CD4-positive, alpha-beta T cell treated with Interleukin-17A for 1 hour (primary cell): Measurements from ENCODE around the gene GDF10.

Source experiments
- DNase-seq: peaks from one replicate; pipeline ENCODE4 v3.0.0-alpha.2; 2020

The GDF10 gene

DNA sequence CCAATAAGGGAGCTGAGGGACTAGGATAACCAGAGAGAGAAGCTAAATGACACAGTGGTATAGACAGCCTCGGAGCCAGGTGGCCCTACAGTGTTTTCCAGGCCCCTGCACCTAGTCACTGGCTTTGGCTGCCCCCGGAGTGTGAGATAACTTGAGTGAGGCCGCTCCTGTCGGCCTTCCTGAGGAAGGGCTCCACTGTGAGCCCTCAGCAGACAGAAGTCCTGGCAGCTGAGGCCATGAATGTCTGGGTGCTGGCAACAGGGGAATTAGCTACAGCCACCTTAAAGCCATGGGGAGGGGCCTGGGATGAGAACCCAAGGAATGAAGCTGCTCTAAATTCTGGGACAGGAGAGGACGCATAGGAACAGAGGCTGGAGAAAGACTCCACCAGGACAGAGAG, 4.6 kb upstream of the GDF10 start:
- no peak for DNase-seq

DNA sequence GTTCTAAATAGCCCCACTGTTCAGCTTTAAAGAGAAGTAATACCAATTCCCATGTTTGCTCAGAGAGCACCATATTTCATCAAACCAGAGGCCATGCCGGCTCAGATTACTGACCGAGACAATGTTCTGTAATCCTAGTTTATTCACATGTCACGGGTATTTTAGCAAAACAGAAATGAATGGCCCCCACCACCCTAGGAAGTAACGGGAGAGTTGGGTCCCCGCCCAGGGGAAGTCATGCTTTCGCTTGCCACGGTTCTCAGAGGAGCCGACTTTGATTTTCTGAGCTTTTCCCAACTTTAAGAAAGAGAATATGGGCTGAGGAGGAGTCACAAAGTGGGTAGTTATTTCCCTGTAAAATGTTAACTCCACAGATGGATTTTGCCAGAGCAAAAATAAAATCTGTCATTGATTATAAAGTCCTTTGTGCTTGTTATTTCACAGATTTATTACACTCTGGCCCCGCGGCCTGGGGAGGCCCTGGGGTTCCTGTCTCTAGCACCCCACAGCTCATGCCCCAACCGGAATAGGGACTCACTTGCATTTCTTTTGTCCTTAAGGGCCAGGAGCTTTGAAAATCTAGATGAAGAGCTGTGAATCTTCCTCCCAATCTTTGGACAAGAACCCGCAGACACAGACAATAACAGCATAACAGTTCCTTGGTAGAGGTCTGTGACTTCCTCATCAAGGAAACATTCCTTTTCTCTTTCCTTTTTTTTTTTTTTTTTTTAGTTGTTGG, 3.7 kb upstream of the GDF10 start:
- DNase-seq: no peak

GRCh38 chr10:47296941-47297340, 3.1 kb upstream of the GDF10 start:
- DNase-seq: no peak

DNA sequence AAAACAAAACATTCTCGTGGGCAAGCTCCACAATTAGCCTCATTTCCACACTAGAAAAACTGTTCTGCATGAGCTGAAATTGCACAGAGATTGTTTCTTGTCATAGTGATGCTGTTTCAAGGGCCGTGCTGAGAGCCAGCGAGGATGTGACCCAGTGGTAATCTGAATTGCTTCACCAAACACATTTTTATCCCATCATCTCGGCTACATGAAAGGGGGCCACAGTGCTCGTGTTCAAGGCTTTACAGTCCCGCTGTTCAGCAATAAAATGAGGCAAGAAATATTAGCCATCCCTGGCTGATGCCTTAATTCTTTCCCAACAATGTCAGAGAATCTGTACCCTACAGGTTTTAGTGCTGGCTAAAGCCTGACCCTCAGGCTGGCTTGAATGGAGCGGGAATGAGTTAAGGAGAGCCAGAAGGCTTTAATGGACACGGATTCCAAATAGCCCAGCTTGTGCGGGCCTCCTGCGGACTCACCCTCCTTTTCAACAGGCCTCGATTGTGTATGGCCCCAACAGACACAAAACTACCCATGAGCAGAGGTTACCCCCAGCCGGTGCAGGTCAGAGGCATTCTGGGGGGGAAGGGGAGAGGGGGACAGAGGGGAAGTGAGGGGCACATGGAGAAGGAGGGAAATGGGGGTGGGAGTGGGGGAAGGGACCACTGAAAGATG, 2.0 kb upstream of the GDF10 start:
- DNase-seq: no peak

- DNase-seq: no peak
Measured at GRCh38 chr10:47298715-47299114, 1.3 kb upstream of the GDF10 start.

GRCh38 chr10:47300429-47300931, 483 bp downstream of the GDF10 start:
- DNase-seq: no peak

GRCh38 chr10:47301833-47302232, 1.8 kb downstream of the GDF10 start:
- DNase-seq: no peak

GRCh38 chr10:47303105-47303504, 3.1 kb downstream of the GDF10 start:
- no peak for DNase-seq

- DNase-seq: no peak
Measured at GRCh38 chr10:47303866-47304265, 3.9 kb downstream of the GDF10 start.

DNA sequence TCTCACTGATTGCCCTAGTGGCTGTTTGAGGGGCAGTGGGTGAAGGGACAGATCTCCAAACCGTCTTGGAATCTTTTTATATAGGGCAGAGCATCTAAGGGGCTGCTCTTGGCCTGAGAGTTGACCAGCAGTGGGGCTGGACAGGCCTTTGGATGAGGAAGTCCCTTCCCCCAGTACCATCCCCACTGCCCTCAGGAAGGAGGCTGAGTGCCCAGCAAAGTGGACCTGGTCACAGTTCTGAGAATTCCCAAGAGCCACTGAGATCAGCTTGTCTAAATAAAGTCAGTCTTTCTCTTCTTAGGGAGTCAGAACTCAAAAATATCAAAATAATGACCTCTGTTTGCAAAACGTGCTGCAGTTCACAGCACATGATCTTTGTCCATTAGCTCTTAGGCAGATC, 5.6 kb downstream of the GDF10 start:
- DNase-seq: no peak

DNA sequence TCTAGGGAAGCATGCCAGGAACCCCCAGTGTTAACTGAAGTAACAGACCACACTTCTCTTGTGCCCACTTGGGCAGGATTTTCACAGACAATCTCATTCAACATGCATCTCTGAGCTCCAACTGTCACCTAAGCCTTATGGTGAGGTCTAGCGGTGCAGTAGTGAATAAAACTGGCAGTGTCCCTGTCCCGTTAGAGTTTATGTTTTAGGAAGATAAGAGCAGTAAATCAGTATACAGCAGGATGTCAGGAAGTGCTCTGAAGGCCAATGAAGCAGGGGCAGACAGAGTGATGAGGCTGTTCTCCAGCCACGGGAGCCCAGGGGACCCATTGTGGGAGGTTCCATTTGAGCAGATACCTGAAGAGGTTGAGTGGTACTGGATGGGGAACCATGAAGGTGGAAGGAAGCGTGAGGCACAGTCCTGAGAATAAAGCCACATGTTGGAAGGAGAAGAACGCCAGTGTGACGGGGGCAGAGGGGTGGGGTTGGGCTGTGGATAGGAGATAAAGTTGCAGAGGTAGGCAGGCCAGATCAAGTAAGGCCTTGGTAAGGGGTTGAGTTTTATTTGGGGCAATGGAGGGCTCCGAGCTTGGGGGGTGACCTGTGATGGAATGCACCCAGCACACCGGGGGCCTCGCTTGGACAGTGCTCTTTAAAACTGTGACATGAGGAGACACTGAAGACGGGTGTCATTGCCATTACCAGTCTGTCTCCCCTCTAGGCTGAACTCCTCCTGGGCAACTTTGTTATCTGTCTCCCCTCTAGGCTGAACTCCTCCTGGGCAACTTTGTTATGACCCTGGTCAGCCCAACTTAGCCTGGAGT, 6.6 kb downstream of the GDF10 start:
- DNase-seq: no peak

DNA sequence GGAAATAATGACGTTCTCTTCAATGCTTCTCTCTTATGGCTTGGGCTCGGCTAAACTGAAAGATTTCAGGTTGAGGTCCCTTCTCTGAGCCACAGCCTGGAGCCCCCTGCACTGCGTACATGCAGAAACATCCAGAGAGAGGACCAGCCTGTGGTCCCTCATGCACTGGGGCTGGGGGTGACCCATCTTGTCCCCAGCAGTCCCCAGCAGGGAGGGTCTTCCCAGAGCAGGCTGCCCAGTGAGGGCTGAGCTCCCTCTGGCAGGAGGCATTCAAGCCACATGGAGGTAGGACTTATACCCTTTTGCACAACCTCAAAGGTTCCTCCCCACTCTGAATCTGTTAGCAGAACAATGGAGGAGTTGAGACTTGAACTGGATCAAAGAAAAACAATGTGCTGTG, 7.4 kb downstream of the GDF10 start:
- no peak for DNase-seq

- DNase-seq: no peak
Measured at GRCh38 chr10:47308775-47309174, 8.8 kb downstream of the GDF10 start.

DNA sequence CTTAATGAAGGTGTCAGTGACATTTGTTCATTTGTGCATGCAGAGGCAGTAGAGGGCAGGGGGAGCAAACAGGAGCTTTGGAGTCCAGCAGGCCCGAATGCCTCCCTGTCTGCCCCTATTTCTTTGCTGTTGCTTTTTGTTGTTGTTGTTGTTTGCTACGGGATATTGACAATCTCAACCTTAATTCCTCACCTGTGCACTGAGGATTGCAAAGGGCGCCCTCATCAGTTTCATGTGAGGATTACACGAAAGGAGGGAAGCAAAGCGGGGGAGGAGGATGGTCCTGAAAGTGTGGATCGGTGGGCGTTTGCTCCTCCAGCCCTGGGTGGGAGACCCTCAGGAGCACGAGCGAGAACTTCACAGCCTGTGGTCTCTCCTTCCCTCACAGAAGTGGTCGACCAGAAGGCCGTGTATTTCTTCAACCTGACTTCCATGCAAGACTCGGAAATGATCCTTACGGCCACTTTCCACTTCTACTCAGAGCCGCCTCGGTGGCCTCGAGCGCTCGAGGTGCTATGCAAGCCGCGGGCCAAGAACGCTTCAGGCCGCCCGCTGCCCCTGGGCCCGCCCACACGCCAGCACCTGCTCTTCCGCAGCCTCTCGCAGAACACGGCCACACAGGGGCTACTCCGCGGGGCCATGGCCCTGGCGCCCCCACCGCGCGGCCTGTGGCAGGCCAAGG, 9.6 kb downstream of the GDF10 start:
- peak; percentile 14 for DNase-seq

GRCh38 chr10:47310090-47310505, 10.1 kb downstream of the GDF10 start:
- no peak for DNase-seq

- peak; percentile 62 for DNase-seq
Measured at GRCh38 chr10:47311193-47311931, 11.4 kb downstream of the GDF10 start.

DNA sequence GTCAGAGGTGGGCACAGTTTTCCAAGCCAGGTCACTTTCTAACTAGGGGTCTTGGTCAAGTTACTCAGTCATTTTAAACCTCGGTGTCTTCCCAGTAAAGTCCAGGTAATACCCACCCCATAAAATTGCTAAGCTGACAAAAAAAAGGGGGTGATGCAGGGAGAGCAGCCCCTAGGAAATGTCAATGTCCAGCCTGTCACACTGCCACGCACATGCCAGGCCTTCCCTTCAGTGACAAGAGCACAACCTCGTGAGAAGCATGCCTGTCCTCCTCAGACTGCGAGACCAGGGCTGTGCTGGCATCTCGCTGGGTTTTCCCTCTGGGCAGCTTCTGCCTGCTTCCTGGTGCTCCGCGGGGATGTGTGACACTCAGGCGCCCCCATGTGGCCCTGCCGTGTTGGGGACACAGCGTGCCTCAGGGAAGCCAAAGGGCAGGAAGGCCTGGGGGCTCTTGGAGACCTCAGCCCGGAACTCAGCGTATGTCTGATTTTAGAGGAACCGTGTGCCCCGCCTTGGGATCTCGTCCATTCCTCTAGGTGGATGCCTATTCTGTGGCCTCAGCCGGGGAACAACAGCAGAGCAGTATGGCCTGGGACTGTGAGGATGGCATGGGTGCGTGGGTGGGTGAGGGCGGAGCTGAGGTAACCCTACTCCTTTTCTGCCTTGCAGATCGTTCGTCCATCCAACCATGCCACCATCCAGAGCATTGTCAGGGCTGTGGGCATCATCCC, 12.1 kb downstream of the GDF10 start:
- peak; percentile 84 for DNase-seq

- no peak for DNase-seq
Measured at GRCh38 chr10:47312663-47312995, 12.6 kb downstream of the GDF10 start.

GRCh38 chr10:47314416-47314970, 14.5 kb downstream of the GDF10 start:
- DNase-seq: no peak

- DNase-seq: no peak
Measured at GRCh38 chr10:47315421-47315820, 15.4 kb downstream of the GDF10 start.

DNA sequence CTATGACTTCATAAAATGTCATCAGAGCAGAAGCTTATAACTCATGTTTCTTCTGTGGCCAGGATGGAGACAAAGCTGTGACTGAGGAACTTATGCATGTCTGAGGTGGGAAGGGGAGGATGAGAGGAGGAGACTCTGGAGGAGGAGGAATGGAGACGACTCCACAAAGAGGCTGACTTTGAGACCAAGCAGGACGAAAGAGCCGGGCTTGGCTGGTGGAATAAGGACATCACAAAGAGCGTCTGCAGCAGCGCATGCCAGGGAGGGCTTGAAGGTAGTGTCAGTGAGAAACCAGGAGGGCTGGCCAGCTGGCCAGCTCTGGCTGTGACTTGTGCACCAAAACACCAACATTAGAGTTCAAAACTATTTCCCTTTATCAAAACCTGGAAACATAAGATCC, 16.1 kb downstream of the GDF10 start:
- no peak for DNase-seq
